Ishikawa (cell line): ENCODE data around the gene NR2F1-AS1.
A peak's percentile ranks its signal among the peaks of the same experiment; 100 is the strongest.

Source experiments
- CEBPB ChIP-seq: IDR thresholded peaks from 2 replicates; pipeline ENCODE4 v1.6.1; 2012
- CREB1 ChIP-seq: IDR thresholded peaks from 2 replicates; pipeline ENCODE4 v1.6.1; 2012; ENCODE audit warnings: low read depth
- EGR1 ChIP-seq: IDR thresholded peaks from 2 replicates; pipeline ENCODE4 v1.6.1; 2012
- EP300 ChIP-seq: IDR thresholded peaks from 2 replicates; pipeline ENCODE4 v1.6.1; 2012; ENCODE audit warnings: borderline replicate concordance
- FOXM1 ChIP-seq: IDR thresholded peaks from 2 replicates; pipeline ENCODE4 v1.6.1; 2012; ENCODE audit warnings: low read depth, borderline replicate concordance
- MAX ChIP-seq: IDR thresholded peaks from 2 replicates; pipeline ENCODE4 v1.6.1; 2012
- NFIC ChIP-seq: IDR thresholded peaks from 2 replicates; pipeline ENCODE4 v1.6.1; 2012
- RAD21 ChIP-seq: IDR thresholded peaks from 2 replicates; pipeline ENCODE4 v1.6.1; 2012; ENCODE audit warnings: low read depth
- REST ChIP-seq: IDR thresholded peaks from 2 replicates; pipeline ENCODE4 v1.6.1; 2012; ENCODE audit warnings: low read depth, mild to moderate bottlenecking
- TAF1 ChIP-seq: IDR thresholded peaks from 2 replicates; pipeline ENCODE4 v1.6.1; 2012; ENCODE audit warnings: low read depth, mild to moderate bottlenecking
- TCF12 ChIP-seq: IDR thresholded peaks from 2 replicates; pipeline ENCODE4 v1.6.1; 2012; ENCODE audit warnings: low read depth
- TEAD4 ChIP-seq: IDR thresholded peaks from 2 replicates; pipeline ENCODE4 v1.6.1; 2012
- USF1 ChIP-seq: IDR thresholded peaks from 2 replicates; pipeline ENCODE4 v1.6.1; 2012
- YY1 ChIP-seq: IDR thresholded peaks from 2 replicates; pipeline ENCODE4 v1.6.1; 2012; ENCODE audit warnings: low read depth
- ZBTB7A ChIP-seq: IDR thresholded peaks from 2 replicates; pipeline ENCODE4 v1.6.1; 2012; ENCODE audit warnings: low read depth

Gene NR2F1-AS1

DNA sequence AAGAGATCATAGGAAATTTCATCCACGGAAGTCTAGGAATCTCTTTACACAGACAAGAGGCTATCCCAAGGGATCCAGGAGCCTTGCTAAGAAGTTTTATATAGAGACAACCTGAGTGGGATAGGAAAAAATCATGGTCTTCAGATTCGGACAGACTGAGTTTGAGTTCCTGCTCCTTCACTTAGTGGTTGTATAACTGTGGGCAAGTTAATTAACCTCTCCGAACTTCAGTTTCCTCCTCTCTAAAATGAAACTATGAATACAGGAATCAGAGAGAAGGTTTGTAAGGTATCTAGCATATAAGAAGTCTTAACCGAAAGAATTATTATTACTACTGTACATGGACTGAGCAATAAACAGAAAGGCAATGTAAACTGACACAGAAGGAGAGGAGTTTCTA is 35.1 kb downstream of the NR2F1-AS1 start:
- TF ChIP-seq TEAD4 (no peak), TCF12 (no peak), EGR1 (no peak), USF1 (no peak), RAD21 (no peak), TAF1 (no peak), NFIC (no peak)

DNA sequence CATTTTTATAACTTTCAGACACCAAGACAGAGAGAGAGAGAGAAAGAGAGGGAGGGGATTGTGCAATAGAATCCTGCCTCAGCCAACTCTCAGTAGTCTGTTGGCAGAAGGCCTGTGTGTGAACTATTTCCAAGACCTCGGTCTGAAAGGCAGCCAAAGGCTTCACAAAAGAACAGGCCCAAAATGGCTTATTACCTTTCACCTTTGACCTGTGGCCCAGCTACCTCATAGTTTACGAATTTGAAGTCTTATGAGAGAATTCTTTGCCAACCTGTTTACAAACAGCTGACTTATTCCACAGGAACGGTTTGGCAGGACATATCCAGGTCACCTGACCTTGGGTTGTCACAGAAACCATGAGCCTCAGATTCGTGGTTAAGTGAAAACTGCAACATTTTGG is 48.6 kb downstream of the NR2F1-AS1 start:
- TF ChIP-seq TEAD4 (0 out of 2 replicates have a peak, but pooled peaks have one; percentile 15), USF1 (peak; percentile 69), TCF12 (no peak), NFIC (peak; percentile 82), REST (no peak), CEBPB (peak; percentile 98), EGR1 (no peak), FOXM1 (no peak)

DNA sequence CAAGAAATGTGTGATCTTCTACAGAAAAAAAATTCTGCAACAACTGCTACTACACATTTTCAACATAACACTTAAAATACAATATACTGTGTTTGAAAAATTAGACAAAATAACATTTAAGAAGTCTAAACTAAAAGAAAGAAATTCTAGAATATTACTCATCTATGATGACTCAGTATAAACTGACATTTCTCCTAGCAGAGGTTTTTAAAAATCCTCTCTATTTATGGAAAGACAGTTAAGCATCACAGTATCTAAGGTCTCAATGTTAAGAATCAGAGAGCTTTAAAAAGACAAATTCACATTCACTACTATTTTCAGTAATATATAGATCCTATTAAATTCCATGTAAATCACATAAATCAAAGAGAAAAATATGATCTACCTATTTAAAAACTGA is 61.3 kb downstream of the NR2F1-AS1 start:
- TF ChIP-seq MAX (no peak), REST (no peak), FOXM1 (no peak), CREB1 (no peak), EGR1 (no peak), TEAD4 (no peak), RAD21 (no peak), CEBPB (no peak), EP300 (no peak), YY1 (no peak), ZBTB7A (no peak)

DNA sequence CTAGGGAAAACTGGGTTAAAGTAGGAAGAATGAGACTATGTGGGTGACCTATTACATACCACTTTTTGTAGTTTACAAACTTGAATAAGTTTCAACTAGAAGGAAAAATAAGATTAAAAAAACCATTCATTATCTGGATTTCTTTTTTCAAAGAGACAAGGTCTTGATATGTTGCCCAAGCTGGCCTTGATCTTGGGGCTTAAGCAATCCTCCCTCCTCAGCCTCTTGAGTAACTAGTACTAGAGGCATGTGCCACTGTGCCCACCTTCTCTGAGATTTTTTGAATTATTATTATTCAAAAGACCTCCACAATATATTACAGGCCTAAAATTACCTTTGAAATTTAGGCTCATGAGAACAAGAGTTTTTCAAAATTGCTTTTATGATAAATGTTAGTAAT is 63.2 kb downstream of the NR2F1-AS1 start:
- no peak for TF ChIP-seq YY1
- no peak for TF ChIP-seq CREB1
- no peak for TF ChIP-seq ZBTB7A
- no peak for TF ChIP-seq RAD21
- TF ChIP-seq NFIC: no peak
- TF ChIP-seq TCF12: no peak
- TF ChIP-seq USF1: no peak
- TF ChIP-seq TAF1: no peak
- TF ChIP-seq CEBPB: no peak
- no peak for TF ChIP-seq EGR1
- TF ChIP-seq FOXM1: no peak
- TF ChIP-seq REST: no peak

DNA sequence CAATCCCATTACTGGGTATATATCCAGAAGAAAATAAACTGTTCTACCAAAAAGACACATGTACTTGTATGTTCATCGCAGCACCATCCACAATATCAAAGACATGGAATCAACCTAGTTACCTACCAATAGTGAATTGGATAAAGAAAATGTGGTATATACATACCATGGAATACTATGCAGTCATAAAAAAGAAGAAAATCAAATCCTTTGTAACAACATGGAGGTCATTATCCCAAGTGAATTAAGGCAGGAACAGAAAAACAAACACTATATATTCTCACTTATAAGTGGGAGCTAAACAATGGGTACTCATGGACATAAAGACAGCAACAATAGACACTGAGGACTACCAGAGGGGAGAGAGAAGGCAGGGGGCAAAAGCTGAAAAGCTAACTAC is 67.7 kb downstream of the NR2F1-AS1 start:
- no peak for TF ChIP-seq CREB1
- TF ChIP-seq NFIC: no peak
- no peak for TF ChIP-seq RAD21
- no peak for TF ChIP-seq REST
- no peak for TF ChIP-seq TCF12
- no peak for TF ChIP-seq ZBTB7A
- TF ChIP-seq MAX: no peak
- no peak for TF ChIP-seq TEAD4
- TF ChIP-seq YY1: no peak
- TF ChIP-seq FOXM1: no peak
